H9 (cell line): ENCODE measurements around the gene CCDC12. TPM values are rescaled to one million over a fixed set of nuclear protein-coding genes. Genes with fewer than 3 reads are reported as not detected.

Experiments used
- DNase-seq: peaks from one replicate; pipeline ENCODE4 v3.0.0-alpha.2; 2017
- H2AFZ ChIP-seq: one replicate; pipeline ENCODE4 v1.6.1; 2013; ENCODE audit warnings: mild to moderate bottlenecking, low read length, control low read depth, moderate library complexity
- H2AK5ac ChIP-seq: 2 replicates; pipeline ENCODE4 v1.6.1; 2013; ENCODE audit warnings: low read length, control low read depth, mixed read lengths; ENCODE audit not compliant: insufficient read length
- H2BK120ac ChIP-seq: one replicate; pipeline ENCODE4 v1.6.1; 2013; ENCODE audit warnings: low read depth, mild to moderate bottlenecking, low read length, control low read depth, inconsistent platforms; ENCODE audit not compliant: poor library complexity, severe bottlenecking
- H2BK12ac ChIP-seq: 2 replicates; pipeline ENCODE4 v1.6.1; 2013; ENCODE audit warnings: low read length, control low read depth, mixed read lengths, low read depth; ENCODE audit not compliant: insufficient read length
- H2BK15ac ChIP-seq: 2 replicates; pipeline ENCODE4 v1.6.1; 2013; ENCODE audit warnings: low read depth, low read length, control low read depth
- H2BK20ac ChIP-seq: one replicate; pipeline ENCODE4 v1.6.1; 2013; ENCODE audit warnings: low read depth, mild to moderate bottlenecking, low read length, control low read depth, inconsistent platforms; ENCODE audit not compliant: poor library complexity, severe bottlenecking
- H2BK5ac ChIP-seq: 2 replicates; pipeline ENCODE4 v1.6.1; 2013; ENCODE audit warnings: low read length, control low read depth, mixed read lengths; ENCODE audit not compliant: insufficient read length
- H3K14ac ChIP-seq: 2 replicates; pipeline ENCODE4 v1.6.1; 2013; ENCODE audit warnings: low read length, control low read depth; ENCODE audit not compliant: insufficient read depth
- H3K18ac ChIP-seq: 2 replicates; pipeline ENCODE4 v1.6.1; 2013; ENCODE audit warnings: low read depth, mild to moderate bottlenecking, mixed read lengths, low read length, control low read depth; ENCODE audit not compliant: insufficient read length
- H3K23ac ChIP-seq: 2 replicates; pipeline ENCODE4 v1.6.1; 2013; ENCODE audit warnings: low read length, control low read depth, mixed read lengths, low read depth; ENCODE audit not compliant: insufficient read length
- H3K23me2 ChIP-seq: 2 replicates; pipeline ENCODE4 v1.6.1; 2013; ENCODE audit warnings: low read depth, mild to moderate bottlenecking, mixed read lengths, low read length, control low read depth; ENCODE audit not compliant: insufficient read length, poor library complexity, severe bottlenecking
- H3K27ac ChIP-seq: 2 replicates; pipeline ENCODE4 v1.5.1; 2013; ENCODE audit warnings: low read length, control low read depth, mixed read lengths, low read depth; ENCODE audit not compliant: insufficient read length
- H3K27me3 ChIP-seq: 2 replicates; pipeline ENCODE4 v1.6.1; 2013; ENCODE audit warnings: low read length, control low read depth, inconsistent platforms; ENCODE audit not compliant: insufficient read depth
- H3K4ac ChIP-seq: 2 replicates; pipeline ENCODE4 v1.6.1; 2013; ENCODE audit warnings: low read depth, mild to moderate bottlenecking, control low read depth, inconsistent platforms, low read length, moderate library complexity
- H3K4me1 ChIP-seq: 2 replicates; pipeline ENCODE4 v1.6.1; 2013; ENCODE audit warnings: low read length, control low read depth, inconsistent platforms; ENCODE audit not compliant: insufficient read depth
- H3K4me2 ChIP-seq: 2 replicates; pipeline ENCODE4 v1.6.1; 2013; ENCODE audit warnings: low read length, control low read depth, mixed read lengths; ENCODE audit not compliant: insufficient read length, insufficient read depth
- H3K56ac ChIP-seq: 2 replicates; pipeline ENCODE4 v1.6.1; 2013; ENCODE audit warnings: low read depth, mild to moderate bottlenecking, mixed read lengths, low read length, control low read depth; ENCODE audit not compliant: insufficient read length
- H3K79me1 ChIP-seq: 2 replicates; pipeline ENCODE4 v1.6.1; 2013; ENCODE audit warnings: low read depth, mild to moderate bottlenecking, moderate library complexity, low read length, control low read depth, inconsistent platforms; ENCODE audit not compliant: insufficient read depth, poor library complexity, severe bottlenecking
- H3K79me2 ChIP-seq: 2 replicates; pipeline ENCODE4 v1.6.1; 2013; ENCODE audit warnings: low read length, control low read depth, inconsistent platforms; ENCODE audit not compliant: insufficient read depth
- H3K9ac ChIP-seq: 2 replicates; pipeline ENCODE4 v1.6.1; 2013; ENCODE audit warnings: low read length, control low read depth, mixed read lengths; ENCODE audit not compliant: insufficient read length; ENCODE audit errors: extremely low read depth
- H3K9me3 ChIP-seq: one replicate; pipeline ENCODE4 v1.6.1; 2013; ENCODE audit warnings: low read depth, low read length, inconsistent platforms; ENCODE audit not compliant: control insufficient read depth
- H3T11ph ChIP-seq: one replicate; pipeline ENCODE4 v1.6.1; 2013; ENCODE audit warnings: mild to moderate bottlenecking, low read length, control low read depth, inconsistent platforms
- H4K20me1 ChIP-seq: one replicate; pipeline ENCODE4 v1.6.1; 2013; ENCODE audit not compliant: control insufficient read depth, insufficient read length, insufficient read depth
- H4K5ac ChIP-seq: 2 replicates; pipeline ENCODE4 v1.6.1; 2013; ENCODE audit warnings: low read depth, mild to moderate bottlenecking, mixed read lengths, low read length, control low read depth; ENCODE audit not compliant: insufficient read length
- H4K8ac ChIP-seq: replicated peaks from 2 replicates; pipeline ENCODE4 v1.6.1; 2013; ENCODE audit warnings: low read length, control low read depth, mixed read lengths, low read depth; ENCODE audit not compliant: insufficient read length
- H4K91ac ChIP-seq: 2 replicates; pipeline ENCODE4 v1.6.1; 2013; ENCODE audit warnings: low read depth, mild to moderate bottlenecking, moderate library complexity, mixed read lengths, low read length, control low read depth; ENCODE audit not compliant: insufficient read length
- H3K27ac Mint-ChIP-seq, 3 experiments: 2 replicates in 2 of 3; 3 replicates in 1 of 3; pipeline ENCODE4 v1.8.0; 2020 to 2021; ENCODE audit warnings: mixed read lengths in 3 of 3, mild to moderate bottlenecking in 1 of 3, moderate library complexity in 1 of 3
- H3K27me3 Mint-ChIP-seq: 2 replicates; pipeline ENCODE4 v1.8.0; 2021; ENCODE audit warnings: low read depth, mild to moderate bottlenecking, moderate library complexity, mixed read lengths
- H3K36me3 Mint-ChIP-seq, 3 experiments: 2 replicates in 2 of 3; 3 replicates in 1 of 3; pipeline ENCODE4 v1.8.0; 2020 to 2021; ENCODE audit warnings: low read depth in 3 of 3, mixed read lengths in 3 of 3; ENCODE audit not compliant: insufficient read depth in 1 of 3
- H3K4me1 Mint-ChIP-seq, 2 experiments: 2 replicates each; pipeline ENCODE4 v1.8.0; 2020; ENCODE audit warnings: mixed read lengths in 2 of 2
- H3K4me3 Mint-ChIP-seq, 2 experiments: 2 replicates in 1 of 2; 3 replicates in 1 of 2; pipeline ENCODE4 v1.8.0; 2020 to 2021; ENCODE audit warnings: mild to moderate bottlenecking in 2 of 2, mixed read lengths in 2 of 2, moderate library complexity in 1 of 2
- H3K9me3 Mint-ChIP-seq, 2 experiments: 2 replicates in 1 of 2; 3 replicates in 1 of 2; pipeline ENCODE4 v1.8.0; 2020; ENCODE audit warnings: mild to moderate bottlenecking in 2 of 2, mixed read lengths in 2 of 2, moderate library complexity in 1 of 2
- CTCF ChIP-seq: fragments of 200-600 bp; sonication (generic); conservative IDR thresholded peaks from 3 replicates; pipeline ENCODE4 v1.8.0; 2021; ENCODE audit warnings: antibody characterized with exemption, mild to moderate bottlenecking
- WGBS: extraction: QIAGEN DNeasy Blood & Tissue Kit; methylation state at CpG from one replicate; pipeline ENCODE4 v1.1.7; 2013; ENCODE audit warnings: missing lambda C conversion rate, low lambda C conversion rate, mixed read lengths; ENCODE audit not compliant: insufficient read length; ENCODE audit errors: extremely low coverage; 5-methylcytosine and 5-hydroxymethylcytosine counted together
- total RNA-seq: library from RNA; stranded (reverse); gene quantifications from 2 replicates; pipeline ENCODE4 v1.2.1, GENCODE V29; 2021

Gene CCDC12
- total RNA-seq, 1 experiment from 2014 or later = 54.0 TPM

- H3K4ac ChIP-seq = no peak overlapping the region
- no peak overlapping the region for H2BK5ac ChIP-seq
- H3T11ph ChIP-seq = no peak overlapping the region
- H4K8ac ChIP-seq = no peak overlapping the region
- H3K23me2 ChIP-seq = peaks cover 4% of the 10 kb centered on the region
- Mint-ChIP-seq H3K27me3 (no peaks in the 10 kb centered on the region), H3K4me1 (peaks cover 16 to 17% of the 10 kb centered on the region in 2 experiments), H3K36me3 (peaks cover 18 to 27% (median 24%) of the 10 kb centered on the region in 3 experiments), H3K4me3 (peak overlapping the region; percentile 56 to 76), H3K9me3 (no peaks in the 10 kb centered on the region), H3K27ac (no peak overlapping the region; a peak in 1 of 7 replicates)
- H2AFZ ChIP-seq = no peak overlapping the region
- H3K4me2 ChIP-seq = peak overlapping the region; percentile 28
- no peak overlapping the region for H3K56ac ChIP-seq
- no peak overlapping the region for H2BK120ac ChIP-seq
- no peak overlapping the region for H2BK20ac ChIP-seq
- no CpG with 5 or more reads among the region's 23 CpGs for WGBS
- DNase-seq = no peak
- H3K18ac ChIP-seq = peak overlapping the region; percentile 76
- no peak overlapping the region for H4K91ac ChIP-seq
- H2BK15ac ChIP-seq = no peak overlapping the region
- H3K9me3 ChIP-seq = no peaks in the 10 kb centered on the region
- no peak for TF ChIP-seq CTCF
- no peak overlapping the region for H3K23ac ChIP-seq
- H3K27ac ChIP-seq = no peak overlapping the region
- no peak overlapping the region for H2AK5ac ChIP-seq
- no peak overlapping the region for H4K5ac ChIP-seq
- H2BK12ac ChIP-seq = no peak overlapping the region
- H3K4me1 ChIP-seq = no peaks in the 10 kb centered on the region
- H3K9ac ChIP-seq = peak overlapping the region; percentile 56
- H4K20me1 ChIP-seq = no peaks in the 10 kb centered on the region
- no peaks in the 10 kb centered on the region for H3K79me1 ChIP-seq
- H3K27me3 ChIP-seq = no peaks in the 10 kb centered on the region
- H3K14ac ChIP-seq = no peak overlapping the region
- no peaks in the 10 kb centered on the region for H3K79me2 ChIP-seq
Measured at GRCh38 chr3:47008851-47009224, 32.3 kb upstream of the CCDC12 start.
